GM18498 (cell line): ENCODE data around the gene TSSK2.

ENCODE experiments used
- ATAC-seq: cut with Tn5 transposase; IDR thresholded peaks from one replicate; pipeline ENCODE4 v1.9.1; 2021; ENCODE audit warnings: mild to moderate bottlenecking, moderate library complexity; ENCODE audit not compliant: unreplicated experiment

The TSSK2 gene

DNA sequence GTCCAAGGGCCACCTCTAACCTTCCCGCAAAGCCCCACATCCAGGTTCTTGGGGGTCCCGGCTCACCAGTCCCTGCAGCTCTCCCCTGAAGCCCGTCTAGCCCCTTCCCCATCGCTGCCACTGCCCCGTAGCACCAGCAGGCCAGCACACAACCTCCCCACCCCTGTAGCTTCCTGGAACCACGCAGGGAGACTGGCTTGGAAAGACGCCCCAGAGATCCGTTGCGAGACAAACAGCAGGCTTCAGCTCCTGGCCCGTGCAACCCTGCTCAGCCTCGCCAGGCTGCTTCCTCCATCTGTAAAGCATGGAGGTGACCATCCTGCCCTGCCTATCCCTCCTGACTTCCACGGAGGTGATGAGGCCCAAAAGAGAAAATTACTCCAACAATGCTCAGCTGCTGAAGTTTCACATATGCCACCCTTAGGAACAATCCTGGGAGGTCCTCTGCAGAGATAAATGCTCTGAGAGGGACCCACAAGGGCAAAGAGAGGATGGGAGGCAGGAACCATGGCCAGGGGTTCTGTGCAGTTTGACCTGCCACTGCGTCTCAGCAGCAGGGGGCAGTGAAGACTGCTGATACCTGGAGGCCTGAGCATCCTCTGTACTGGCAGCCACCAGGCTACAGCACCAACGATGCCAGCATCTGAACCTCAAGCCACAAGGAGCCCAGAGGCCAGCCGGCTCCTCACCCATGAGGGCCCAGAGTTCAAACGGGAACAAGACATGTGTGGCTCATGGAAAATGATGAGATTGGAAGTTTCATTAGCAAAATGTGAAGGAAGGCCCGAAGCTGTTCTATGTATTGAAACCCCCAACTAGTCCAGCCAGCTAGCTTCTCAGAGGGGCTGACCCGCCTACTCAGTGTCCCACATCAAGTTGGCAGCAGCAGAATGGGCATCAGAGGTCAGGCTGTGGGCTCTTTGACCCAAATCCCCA lies 25.0 kb upstream of the TSSK2 start:
- ATAC-seq = no peak

DNA sequence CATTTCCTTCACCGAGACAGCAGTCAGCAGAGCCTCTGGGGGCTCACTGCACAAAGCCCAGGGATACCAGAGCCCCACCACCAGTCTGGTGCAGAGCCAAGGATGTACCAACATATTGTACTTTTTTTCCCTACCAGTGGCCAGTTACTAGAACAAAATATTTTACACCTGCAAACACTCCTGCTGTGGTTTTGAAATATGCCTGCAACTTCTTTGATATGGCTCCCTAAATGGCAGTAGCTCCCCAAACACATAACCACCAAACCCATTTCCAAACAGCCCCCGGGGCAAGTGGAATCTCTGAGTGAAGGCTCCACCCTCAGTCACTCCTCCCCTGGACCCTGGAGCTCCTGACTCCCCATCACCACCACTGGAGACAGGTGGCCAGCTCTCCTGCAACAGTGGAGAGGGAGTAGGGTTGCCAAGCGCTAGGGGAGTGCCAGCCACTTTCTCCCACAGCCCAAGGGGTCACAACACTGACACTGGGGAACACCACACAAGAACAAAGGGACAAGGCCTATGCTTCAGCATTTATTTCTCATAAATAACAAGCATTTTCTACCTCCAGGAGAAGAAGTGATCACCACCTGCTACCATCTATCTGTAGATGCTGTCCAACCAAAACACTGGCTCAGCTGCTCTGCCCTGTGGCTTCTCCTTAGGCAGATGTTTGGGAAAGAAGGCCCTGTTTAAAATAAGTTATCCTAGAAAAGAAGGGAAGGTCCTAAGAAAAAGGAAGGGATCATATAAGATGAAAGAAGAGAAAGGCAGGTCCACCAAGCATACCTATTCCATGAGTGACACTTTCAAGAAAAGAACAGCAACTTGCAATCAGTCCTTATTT lies 24.0 kb upstream of the TSSK2 start:
- ATAC-seq = no peak

DNA sequence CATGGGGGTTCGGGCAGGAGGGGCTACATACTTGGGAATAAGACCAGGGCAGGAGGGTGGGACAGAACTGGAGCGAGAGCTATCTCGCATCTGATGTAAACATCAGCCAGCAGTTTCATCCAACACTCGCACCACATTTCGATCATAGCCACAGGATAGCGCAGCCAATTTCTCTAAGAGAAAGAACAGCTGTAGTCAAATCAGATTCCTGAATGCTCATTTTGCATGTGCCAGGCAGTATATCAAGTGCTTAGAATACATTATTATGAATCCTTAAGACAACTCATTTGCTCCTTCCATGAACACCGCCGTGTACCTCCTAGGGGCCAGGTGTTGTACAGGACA lies 23.4 kb upstream of the TSSK2 start:
- no peak for ATAC-seq

DNA sequence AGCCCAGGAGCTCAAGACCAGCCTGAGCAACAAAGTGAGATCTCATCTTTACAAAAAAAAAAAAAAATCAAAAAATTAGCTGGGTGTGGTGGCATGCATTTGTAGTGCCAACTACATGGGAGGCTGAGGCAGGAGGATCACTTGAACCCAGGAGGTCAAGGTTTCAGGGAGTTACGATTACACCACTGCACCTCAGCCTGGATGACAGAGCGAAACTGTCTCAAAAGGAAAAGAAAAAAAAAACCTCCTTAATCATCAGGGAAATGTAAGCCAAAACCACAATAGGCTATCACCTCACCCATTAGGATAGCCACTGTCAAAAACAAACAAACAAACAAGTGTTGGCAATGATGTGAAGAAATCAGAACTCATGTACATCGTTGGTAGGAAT lies 22.3 kb upstream of the TSSK2 start:
- no peak for ATAC-seq

DNA sequence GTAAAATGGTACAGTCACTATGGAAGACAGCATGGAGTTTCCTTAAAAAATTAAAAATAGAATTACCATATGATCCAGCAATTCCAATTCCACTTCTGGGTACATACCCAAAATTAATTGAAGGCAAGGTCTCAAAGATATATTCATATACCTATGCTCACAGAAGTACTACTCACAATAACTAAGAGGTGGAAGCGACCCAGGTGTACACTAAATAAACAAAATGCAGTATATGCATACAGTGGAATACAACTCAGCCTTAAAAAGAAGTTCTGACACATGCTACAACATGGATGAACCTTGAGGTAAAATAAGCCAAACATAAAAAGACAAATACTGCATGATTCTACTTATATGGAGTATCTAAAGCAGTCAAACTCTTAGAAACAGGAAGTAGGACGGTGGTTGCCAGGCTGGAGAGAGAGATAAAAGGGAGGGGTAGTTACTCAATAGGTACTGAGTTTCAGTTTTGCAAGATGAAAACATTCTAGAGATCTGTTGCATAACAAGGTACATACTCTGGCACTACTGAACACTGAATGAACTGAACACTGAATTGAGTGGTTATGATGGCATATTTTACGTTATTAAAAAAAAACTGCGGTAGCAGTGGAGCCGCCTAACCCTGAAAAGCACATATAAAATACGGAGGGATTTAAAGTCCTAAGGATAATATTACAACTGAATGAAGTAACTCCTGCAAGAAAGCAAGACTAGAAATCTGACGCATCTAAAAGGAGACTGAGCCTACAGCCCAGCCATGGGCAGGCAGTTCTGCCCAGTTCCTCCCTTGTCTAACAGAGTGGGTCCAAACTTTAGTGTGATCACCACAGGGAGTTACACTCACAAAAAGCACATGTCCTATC lies 21.7 kb upstream of the TSSK2 start:
- ATAC-seq = peak; percentile 80

DNA sequence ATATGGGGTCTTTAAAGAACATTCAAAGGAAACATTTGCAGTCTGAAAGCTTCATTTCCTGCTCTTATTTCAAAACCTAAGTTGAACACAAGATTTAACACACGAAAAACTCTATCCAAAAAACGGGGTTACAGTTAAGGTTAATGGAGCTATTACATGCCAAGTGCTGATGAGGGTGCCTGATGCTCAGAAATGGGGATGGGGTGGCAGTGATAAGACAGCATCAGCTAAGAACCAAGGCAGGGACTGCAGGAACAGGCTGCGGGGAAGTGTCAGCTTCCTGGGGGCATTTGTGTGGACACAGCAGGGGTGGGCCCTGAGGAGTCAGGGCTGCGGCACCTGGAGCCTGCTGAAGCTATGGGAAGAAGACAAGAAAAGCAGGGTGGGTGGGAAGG lies 21.0 kb upstream of the TSSK2 start:
- ATAC-seq = no peak

DNA sequence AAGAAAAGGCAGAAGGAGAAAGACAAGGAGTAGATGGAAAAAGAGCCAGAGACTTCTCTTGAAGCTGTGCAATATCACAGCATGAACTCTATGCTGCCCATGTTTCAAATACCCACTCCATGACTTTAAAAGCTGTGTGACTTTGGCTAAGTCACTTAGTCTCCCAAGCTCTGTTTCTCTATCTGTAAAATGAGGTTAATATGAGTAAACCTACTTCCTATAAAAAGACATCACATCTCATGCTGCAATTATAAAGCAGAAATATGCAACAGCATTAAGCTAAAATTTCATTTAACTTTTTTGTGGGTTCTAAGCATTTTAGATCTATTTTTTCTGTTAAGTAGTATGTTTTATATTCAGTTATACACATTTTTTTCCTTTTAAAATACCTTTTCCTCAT lies 20.5 kb upstream of the TSSK2 start:
- ATAC-seq = no peak

DNA sequence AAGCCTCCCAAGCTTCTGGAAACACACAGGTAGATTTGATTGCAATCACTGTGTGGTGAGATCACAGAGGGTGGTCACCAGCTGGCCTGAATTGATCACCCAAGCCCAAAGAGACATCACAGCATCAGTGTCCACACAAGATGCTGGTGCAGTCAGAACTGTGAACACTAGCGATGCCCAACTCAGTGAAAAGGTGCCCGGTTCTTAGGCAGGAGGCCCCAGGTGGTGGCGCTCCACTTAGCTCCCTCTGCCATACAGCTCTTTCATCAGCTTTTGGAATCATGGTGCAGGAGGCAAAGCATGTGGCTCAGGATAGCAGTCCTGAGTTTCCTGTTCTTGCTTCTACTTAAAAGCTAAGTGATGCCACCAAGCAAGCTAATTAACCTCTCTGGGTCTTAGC lies 20.0 kb upstream of the TSSK2 start:
- ATAC-seq = no peak

DNA sequence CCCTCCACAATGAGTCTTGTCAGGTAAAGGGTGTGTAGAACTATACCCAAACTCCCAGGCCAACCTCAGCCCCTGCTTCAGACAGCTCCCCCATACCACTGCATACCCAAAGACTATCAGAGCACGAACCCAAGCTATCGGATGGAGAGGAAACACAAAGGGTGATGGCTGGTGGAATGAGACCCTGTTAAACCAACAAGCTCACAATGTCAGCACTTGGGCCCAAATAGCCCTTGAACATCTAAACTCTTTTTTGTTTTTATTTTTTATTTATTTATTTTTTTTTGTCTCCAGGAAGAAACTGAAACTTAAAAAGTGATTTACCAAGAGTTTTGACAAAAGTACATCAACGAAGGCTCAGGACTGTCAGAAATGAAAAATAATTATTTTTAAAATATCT lies 19.5 kb upstream of the TSSK2 start:
- no peak for ATAC-seq

DNA sequence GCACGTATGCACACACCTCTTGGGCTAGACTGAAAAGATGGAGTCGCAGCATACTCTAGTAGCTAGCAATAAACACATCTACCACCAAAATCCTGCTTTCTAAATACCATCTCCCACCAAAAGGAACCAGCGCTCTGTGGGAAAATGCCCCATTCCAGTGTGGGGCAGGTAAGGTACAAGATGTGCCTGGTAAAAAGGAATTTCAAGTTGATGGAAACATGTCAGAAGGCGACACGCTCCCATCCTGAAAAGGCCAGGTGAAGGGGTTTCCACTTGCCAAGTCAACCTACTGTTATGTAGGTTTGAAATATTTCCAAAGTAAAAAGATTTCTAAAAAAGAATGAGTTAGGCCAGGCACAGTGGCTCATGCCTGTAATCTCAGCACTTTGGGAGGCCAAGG lies 17.7 kb upstream of the TSSK2 start:
- no peak for ATAC-seq

DNA sequence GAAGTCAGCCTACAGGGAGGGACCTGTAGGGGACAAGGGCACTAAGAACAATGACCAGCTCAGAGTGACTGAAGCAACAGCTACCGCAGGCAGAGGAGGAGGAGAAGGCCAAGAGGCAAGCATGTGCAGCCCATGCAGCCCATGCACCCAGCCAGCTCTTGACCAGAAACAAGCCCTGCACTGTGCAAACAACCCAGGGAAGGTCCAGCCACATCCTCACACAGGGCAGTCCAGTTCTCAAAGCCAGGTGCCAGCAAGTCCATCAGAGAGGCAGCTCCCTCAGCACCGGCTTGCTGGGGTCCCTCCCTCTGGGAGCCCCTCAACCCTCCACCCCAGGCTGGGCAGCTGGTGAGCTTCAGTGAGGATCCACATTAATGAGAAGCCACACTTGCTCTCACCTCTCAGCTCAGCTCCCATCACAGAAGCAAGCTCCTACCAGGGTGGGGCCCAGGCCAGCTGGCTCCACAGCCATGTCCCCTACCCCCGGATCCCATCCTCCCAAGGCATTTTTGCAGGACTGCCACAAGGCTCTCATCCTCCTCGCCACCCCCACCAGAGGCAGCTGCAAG lies 16.0 kb upstream of the TSSK2 start:
- ATAC-seq = no peak

DNA sequence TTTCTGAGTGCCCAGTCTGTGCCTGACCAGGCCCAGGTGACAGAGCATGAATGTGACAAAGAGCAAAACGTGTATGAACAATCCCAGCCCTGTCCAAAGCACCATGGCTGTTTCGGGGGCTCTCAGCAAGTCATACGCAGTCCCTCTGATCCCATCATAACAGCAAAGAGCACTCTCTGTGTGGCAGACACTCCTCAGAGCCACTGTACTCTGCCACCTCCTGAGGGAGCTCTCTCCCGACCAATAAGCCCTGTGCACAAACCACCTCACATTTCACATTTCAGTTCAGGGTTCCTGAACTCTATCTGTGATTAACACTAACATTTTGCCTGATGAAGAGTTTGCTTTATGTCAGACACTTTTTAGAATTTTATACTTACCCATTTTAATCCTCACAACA lies 15.5 kb upstream of the TSSK2 start:
- ATAC-seq = no peak

DNA sequence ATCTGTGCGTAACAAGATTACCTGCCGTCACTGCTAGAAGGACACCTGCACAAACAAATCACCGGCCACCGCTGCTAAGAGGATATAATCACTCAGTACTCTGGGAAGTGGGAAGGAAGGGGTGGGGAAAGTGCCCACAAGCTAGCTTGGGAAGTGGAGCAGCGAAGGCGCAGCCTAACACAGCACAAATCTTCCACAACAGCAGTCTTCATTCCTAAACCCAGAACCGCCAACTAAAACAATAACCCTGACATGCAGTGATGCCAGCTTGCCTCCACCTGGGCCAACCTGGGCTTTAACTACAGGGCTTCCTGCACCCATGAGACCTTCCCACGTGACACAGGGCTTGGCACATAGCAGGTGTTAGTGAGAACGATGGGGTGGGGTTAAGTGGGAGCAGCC lies 14.0 kb upstream of the TSSK2 start:
- ATAC-seq = no peak

DNA sequence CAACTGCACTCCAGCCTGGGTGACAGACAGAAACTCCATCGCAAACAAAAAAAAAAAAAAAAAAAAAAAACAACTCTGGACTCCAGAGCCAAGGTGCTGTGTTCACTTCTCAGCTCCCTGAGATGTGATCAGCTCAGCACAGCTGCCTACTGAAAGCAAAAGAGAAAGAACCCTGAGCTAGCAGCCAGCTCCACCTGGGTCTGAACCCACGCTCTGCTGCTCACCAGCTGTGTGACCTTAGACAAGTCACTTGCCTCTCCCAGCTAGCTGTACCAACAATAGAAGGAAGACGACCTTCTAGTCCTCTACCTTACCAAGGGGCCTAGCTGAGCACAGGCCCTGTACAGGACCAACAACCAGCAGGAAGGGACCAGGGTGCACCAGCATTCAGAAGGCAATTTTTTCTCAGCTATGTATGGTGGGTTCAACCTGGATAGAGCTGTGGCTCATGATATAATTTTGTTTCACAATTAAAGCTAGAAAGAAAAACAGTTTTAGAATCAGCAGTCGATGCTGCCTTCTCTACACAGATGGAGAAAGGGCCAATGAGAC lies 12.7 kb upstream of the TSSK2 start:
- no peak for ATAC-seq

DNA sequence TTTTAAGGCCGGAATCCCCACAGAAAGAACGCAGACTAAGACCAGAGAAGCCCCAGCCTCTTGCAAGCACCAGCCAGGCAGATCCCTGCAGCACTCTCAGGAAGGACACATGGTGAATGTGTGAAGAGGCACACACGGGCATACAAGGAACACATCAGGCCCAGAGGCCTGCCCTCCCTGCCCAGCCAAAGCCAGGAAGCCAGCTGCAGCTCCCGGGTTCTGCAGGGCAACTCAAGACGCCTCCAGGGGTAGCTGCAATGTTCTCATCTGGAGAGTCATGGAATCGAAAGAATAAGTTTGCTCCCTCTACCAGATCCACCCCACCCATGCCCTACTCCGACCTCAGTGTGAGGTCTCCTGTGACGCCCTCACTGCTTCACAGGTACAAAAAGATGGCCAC lies 11.2 kb upstream of the TSSK2 start:
- ATAC-seq = no peak

DNA sequence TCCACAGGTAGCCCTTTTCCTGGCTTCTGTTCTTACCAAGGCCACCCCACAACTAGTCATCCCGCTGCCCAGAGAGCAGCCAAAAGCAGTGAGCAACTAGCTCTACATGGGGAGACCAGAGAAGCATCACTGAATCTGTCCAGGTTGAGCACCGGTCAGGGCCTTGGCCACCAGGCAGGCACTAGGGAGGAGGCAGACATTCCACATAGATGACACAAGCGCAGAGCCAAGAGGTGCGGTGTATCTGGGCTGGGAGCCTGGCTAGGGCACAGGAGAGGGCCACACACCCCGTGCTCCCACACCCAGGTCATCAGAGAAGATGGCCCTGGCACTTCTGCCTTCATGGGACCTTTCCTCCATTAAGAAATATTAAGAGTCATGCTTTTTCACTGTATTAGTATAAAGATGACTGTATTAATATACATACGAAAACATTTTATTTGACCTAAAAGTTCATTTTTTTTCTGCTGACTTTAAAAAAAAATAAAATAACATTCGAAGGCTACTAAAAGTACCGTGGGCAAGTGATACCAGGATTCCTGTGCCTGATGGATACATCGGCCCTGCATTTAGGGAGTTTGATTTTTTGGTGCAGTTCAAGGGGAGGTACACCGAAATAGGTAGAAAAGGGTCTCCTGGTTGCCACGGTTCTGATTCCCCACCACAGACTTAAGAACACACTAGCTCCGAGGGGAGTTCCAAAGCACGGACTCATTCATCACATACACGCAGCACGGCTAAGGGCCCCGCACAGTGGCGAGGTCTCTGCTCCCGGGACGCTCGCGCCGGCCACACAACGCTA lies 10.1 kb upstream of the TSSK2 start:
- ATAC-seq = no peak

DNA sequence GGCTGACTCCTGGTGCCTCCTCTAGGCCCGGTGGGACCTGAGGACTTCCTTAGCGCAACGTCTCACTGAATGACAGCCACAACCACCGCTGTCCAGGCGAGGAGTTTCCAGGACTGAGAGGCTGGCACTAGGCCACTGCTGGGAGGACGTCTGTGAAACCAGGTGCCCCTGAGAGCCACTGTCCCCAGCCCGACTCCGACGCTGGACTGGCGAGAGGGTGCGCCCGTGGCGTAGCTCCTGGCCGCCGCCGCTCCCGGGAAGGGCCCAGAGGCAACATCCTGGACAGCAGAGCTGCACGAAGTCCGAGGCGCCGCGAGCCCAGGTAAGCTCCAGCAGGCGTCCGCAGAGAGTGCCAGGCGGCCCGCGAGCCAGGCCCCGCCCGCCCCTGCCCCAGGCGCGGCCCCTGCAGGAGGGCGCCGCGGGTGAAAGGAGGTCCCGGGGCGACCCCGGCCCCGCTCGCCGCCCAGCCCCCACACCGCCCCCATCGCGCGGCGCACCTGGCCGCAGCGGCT lies 9.4 kb upstream of the TSSK2 start:
- peak; percentile 37 for ATAC-seq

DNA sequence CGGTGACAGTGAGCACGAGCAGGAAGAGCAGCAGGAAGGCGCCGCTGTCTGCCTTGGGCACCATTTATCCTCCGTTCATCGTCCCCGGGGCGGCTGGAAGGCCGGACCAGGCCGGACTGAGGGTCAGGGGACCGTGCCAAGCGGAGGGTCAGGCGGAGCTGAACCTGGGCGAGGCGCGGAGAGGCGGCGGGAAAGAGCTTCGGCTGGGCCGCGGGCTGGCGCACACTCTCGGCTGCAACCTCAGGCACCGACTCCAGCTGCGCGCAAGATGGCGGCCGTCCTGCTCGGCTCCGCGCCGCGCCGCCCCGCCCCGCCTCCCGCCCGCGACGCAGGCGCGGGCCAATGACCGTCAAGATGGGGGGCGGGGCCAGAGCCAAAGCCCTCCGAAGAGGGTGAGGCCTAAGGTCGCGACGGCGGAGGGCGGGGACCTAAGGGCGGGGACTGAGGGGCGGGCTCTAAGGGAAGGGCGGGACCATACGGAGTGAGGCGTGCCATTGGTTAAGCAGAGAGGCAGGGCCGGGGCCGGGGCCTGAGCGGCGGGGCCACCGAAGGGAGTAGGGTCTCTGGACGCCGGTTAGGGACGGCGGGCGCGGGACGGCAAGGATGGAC lies 8.9 kb upstream of the TSSK2 start, which contains the start of gene DGCR2:
DGCR2 (minus strand) TSS at position 270 of the 609 bp plus-strand sequence; CDS start at position 64, 206 bp downstream.
- peak; percentile 85 for ATAC-seq
